Stimulated activated CD4-positive, alpha-beta T cell treated with anti-CD3 and anti-CD28 coated beads, TNF-alpha, amount 100 ng/mL, for 24 hours (primary cell): ENCODE measurements around the gene C19orf73.
"Not testable (repeated sequence)": the region's sequence is repeated elsewhere in the genome, so short reads cannot be mapped to it uniquely, and the experiment has no call there.

Experiments used
- DNase-seq, 3 experiments: peaks; one replicate each; pipeline ENCODE4 v3.0.0-alpha.2; 2020; ENCODE audit warnings: low read depth in 3 of 3

The C19orf73 gene

DNA sequence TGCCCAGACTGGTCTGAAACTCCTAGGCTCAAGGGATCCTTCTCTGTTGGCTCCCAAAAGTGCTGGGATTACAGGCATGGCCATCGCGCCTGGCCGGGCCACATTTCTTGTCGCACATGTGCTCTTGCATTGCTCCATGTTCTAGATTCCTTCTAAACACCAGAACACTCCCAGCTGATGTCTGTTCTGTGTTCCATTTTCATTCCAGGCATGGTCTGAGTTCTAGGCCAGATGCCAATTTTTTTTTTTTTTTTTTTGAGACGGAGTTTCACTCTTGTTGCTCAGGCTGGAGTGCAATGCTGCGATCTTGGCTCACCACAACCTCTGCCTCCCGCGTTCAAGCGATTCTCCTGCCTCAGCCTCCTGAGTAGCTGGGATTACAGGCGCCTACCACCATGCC is 2.9 kb upstream of the C19orf73 start:
- DNase-seq = not testable (repeated sequence)

DNA sequence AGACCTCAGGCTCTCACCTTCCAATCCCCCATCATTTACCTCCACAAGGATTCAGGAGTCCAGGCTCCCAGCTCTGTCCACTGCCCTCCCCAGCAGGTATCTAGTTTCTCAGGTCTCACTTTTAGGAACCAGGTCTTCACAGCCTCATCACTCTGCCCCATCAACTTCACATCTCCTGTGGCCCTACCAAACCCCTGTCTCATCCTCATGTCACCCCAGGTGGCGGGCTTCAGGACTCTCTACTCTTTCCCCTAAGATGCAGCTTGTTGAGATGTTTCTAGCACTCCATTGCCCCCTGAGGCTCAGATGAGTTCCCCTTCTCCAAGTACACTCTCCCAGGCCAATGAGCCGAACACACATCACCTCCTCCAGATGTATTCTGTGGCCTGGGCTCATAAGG is 1.9 kb upstream of the C19orf73 start:
- no peak for DNase-seq

DNA sequence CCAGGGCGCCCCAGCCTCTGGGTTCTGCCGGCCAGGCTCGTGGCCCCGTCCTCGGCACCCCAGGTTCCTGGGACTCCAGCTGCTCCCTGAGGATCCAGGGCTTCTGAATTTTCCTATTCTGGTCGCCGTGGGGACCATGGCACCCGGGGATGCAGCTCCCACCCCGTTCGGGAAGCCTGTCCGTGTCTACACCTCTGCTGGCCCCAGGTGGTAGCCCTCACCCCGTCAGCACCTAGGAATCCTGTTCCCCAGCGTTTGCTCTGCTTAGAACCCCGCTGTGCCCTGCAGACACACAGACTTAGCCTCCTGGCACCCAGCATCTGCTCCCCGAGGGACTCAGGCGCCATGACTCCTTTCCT is 1.4 kb upstream of the C19orf73 start:
- no peak for DNase-seq

DNA sequence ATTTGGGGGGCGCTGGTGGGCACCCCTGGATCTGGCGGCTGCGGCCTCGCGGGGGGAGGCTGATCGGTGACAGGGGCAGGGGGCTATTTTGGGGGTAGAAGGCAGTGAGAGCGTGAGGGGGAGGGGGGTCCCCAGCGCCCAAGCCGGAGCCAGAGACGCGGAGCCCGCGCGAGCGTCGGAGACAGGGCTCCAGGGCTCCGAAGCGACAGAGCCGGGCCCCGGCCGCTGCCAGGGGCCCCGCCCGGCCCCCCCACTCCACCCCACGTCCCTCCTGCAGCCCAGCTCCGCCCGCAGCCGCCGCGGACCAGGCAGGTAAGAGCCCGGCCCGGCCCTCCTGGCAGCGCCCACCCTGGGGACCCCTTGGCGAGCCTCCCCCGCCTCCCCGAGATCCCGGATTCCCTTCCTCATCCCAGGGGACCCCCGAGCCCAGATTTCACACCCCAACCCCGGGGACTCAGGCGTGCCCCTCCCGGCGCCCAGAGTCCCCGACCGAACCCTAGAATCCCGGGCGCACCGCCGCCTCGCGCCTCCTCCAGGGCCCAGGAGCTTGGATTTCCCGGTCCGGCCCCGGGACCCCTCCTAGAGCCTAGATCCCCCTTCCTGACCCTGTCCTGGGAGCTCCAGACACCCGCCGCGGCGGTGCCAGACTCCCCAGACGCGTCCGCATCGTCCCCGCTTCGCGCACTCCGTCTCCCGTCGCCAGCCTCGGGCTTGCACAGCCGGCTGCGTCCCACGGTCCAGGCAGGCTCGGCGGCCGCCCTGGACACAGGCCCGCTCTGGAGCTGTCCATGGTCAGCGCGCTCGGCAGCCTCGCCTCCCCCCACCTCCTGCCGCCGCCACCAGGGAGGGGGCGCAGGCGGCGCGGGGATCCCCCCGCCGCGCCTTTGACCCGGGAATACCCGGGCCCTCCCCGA is 725 bp upstream of the C19orf73 start, which contains the start of gene PPFIA3:
PPFIA3 (plus strand) TSS at position 134 of the 914 bp plus-strand sequence. CDS start 8,330 bp downstream, outside the sequence.
- DNase-seq = no peak

DNA sequence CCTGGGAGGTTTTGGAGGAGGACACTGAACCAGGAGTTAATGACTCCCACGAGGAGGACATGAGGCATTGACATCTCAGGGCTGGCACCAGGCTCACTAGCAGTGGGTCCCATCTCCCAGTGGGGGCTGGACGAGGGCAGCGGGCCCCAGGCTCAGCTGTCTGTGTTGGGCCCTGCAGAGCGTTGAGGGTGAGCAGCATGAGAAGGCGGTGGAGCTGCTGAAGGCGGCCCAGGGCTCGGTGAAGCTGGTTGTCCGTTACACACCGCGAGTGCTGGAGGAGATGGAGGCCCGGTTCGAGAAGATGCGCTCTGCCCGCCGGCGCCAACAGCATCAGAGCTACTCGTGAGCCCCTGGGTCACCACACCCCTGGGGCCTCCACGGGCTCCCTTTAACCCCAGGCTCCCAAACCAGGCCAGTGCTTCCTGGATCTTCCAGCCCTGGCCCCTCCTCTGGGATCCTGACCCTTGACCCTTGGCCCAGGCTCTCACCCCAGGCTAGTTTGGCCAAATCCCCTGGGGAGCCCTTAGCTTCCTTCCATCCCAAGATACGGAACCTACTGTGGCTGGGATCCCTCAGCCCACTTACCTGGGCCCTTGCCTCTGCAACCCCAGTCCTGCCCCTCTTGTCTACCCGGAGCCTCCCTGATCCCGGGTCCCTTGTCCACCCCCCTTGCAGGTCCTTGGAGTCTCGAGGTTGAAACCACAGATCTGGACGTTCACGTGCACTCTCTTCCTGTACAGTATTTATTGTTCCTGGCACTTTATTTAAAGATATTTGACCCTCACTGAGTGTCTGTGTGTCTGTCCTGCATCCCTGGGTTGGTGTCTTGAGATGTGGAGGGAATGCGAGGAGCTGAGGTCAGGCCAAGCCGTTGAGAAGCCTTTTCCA is 1.0 kb downstream of the C19orf73 start:
- DNase-seq = no peak

DNA sequence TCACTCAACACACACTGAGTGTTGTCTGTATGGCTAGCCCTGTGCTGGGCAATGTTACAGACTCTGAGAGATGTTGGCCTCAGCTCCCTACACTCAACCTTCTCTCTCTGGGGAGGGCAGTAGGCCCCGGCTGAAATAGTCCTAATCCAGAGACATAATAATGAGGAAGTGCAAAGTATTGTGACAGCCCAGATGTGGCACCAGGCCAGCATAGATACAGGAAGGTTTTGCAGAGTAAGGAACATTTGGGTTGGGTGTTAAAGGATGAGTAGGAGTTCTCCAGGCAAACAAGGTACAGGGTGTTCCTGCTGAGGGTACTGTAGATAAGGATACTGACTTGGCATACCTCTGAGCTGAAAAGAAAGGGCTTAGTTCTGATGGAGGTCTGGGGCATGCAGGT is 2.4 kb downstream of the C19orf73 start:
- DNase-seq = no peak

DNA sequence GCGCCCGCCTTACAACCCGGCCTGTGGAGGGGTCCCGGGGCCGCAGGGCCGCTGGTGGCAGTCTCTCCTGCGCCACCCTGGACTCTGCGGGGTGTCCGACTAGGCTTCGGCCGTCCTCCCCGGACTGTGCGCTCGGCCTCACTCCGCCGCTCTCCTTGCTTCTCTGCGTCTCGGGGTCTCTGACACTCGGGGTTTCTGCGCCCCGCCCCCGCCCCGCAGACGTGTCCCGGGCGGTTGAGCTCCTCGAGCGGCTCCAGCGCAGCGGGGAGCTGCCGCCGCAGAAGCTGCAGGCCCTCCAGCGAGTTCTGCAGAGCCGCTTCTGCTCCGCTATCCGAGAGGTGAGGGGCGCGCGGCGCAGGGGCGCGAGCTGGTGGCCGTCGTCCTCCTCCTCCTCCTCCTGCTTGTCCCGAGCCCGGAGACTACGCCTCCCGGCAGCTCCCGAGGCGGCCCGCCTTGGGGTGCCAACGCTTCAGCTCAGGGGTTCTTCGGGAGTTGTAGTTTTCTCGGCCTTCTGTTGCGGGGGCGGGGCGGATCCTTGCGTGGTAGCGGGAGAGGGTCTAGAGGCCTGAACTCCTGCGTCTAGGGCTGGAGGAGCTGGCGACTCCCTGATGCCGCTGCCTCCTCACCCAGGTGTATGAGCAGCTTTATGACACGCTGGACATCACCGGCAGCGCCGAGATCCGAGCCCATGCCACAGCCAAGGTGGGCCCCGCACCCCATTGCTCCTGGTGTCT is 4.1 kb downstream of the C19orf73 start:
- peak in 2 of 3 experiments; percentile 27 to 58 for DNase-seq

DNA sequence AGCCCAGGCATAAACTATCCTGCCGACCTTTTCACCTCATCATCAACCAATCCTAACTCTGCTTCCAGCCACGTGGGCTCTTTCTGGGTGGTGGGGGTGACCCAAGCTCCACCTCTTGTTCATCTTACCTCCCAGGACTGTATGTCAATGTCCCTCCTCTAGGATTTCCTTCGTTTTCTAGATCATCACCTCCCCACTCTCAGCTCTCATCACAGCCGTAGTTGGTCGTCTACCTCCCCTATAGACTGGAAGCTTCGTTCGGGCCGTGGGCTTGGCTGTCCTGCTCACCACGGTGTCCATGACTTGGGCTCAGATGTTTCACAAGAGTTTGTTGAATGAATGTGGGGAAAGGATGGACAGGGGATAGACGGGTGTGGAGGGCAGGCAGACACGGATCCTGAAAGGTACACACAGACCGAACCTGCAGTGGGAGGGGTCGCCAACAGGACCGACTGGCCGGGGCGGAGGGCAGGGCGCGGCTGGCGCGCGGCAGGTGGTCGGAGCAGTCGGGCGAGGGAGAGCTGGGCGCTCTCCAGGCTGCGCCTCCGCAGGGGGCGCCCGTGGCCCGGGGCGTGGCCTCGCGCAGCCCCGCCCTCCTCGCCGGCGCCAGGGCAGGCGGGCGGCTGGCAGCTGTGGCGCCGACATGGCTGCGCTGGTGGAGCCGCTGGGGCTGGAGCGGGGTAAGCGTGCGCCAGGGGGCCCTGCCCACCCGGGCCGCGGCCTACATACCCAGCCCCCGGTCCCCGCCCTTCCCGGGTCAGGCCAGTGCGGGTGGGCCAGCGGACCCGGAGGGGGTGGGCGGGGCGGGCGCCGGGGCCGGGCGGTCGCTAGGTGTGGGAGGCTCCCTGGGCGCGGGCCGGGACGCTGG is 4.9 kb downstream of the C19orf73 start, which contains the start of gene LIN7B:
LIN7B (plus strand) TSS at position 609 of the 868 bp plus-strand sequence; CDS start at position 644, 35 bp downstream.
- DNase-seq = peak; percentile 30 to 70 (median 50)

DNA sequence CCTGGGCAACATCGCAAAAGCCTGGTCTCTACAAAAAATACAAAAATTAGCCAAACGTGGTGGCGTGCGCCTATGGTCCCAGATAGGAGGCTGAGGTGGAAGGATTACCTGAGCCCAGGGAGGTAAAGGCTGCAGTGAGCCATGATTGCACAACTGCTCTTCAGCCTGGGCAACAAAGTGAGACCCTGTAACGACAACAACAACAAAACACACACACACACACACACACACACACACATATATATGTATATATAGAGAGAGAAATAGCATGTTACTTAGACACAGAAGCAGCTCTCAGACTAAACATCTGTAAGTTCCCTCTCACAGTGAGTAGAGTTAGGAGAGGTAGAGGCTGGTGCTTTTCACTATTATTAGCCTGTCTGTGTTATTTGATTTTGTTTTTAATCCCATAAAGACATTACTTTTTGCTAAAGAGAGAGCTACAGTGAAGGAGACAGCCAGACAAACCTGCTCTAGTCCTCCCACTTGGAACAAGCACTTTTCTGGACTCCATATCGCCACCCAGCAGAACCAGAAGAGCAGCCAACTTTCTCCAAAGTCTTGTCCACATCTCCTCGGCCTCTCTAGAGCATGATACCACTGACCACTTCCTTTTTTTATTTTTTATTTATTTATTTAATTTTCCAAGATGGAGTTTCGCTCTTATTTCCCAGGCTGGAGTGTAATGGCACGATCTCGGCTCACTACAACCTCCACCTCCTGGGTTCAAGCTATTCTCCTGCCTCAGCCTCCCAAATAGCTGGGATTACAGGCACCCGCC is 7.5 kb downstream of the C19orf73 start:
- no peak for DNase-seq

DNA sequence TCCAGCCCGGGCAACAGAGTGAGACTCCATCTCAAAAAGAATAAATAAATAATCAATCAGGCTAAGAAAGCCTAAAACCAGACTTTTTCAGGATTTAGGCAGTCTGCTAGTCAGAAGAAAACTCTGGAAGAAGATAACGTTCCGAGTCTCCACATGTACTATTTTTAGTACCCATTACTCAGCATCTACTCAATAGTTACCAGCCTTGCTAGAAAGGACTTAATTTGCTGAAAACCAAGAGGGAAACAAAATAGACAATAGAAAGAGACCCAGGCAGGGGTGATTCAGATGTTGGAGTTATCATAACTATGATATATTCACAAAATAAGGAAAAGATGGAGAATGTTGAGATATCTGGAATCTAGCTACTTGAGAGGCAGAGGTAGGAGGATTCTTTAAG is 8.4 kb downstream of the C19orf73 start:
- no peak for DNase-seq

DNA sequence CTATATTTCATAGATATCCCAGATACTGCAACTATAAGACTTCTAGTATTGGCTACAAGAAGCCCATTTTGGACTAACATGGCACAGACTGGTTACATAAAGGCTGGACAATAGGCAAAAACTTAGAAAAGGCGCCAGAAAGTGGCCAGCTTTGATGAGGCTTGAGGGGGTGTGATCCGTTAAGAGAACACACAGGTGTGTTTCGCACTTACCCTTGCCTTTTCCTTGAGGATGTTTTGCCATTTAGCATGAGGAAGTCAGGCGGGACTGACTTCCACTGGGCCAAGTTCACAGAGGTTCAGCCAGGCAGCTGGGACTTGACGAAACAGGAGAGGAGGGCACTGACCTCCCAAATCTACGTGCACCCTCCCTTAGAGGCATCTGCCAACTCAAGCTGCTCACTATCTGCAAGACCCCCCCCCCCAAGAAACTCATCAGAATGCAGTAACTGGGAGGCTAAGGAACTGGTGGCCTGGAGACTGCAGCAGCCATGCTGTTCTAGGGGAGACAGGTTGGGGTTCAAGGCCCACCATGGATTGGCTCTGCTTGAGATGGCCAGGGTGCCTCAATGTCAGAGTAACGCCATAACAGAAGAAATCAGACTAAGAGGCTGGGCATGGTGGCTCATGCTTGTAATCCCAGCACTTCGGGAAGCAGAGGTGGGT is 9.2 kb downstream of the C19orf73 start:
- DNase-seq = no peak

DNA sequence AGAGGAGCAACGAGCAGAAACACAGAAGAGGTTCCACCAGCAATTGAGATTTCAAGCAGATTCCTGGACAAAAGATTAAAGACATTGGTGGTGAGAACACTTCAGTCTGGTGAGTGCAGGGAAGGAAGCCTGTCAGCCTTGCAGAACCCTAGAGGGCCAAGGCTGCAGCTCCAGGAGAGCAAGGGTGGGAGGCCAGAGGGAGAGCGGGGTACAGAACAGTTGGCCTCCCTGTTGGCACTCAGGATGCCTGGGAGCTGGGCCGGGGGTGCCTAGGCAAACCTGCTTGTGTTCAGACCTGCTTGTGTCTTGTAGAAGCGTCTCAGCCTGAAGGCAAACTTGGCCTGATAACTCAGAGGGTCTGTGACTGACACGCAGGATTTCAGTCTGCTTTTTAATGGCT is 9.9 kb downstream of the C19orf73 start:
- no peak for DNase-seq

DNA sequence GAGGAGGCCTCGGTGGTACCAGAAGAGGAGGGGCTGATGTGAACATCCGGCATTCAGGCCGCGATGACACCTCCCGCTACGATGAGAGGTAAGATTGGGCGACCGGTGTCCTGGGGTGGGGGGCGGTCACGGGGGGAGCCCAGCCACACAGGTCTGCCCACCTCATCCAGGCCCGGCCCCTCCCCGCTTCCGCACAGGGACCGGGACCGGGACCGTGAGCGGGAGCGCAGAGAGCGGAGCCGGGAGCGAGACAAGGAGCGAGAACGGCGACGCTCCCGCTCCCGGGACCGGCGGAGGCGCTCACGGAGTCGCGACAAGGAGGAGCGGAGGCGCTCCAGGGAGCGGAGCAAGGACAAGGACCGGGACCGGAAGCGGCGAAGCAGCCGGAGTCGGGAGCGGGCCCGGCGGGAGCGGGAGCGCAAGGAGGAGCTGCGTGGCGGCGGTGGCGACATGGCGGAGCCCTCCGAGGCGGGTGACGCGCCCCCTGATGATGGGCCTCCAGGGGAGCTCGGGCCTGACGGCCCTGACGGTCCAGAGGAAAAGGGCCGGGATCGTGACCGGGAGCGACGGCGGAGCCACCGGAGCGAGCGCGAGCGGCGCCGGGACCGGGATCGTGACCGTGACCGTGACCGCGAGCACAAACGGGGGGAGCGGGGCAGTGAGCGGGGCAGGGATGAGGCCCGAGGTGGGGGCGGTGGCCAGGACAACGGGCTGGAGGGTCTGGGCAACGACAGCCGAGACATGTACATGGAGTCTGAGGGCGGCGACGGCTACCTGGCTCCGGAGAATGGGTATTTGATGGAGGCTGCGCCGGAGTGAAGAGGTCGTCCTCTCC is 11.1 kb downstream of the C19orf73 start:
- DNase-seq = no peak

DNA sequence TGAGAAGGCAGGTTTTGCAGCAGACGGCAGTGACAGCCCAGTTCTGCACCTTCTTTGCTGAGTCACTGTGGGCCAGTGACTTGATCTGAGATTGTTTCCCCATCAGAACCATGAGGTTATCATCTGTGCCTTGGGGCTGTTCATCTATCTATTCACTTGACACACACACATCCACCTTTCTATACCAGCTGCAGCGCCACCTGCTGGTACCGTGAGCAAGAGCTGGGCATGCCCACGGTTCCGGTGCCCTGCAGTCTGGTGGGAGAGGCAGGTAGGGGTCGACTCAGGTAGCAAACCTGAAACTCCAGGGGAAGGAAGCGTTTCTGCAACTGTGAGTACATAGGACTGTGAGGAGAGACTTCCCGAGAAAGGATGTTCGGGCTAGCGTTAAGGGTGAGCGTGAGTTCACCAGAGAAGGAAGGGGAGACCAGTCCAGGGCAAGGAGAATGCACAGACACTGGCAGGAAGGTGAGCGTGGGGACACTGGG is 12.3 kb downstream of the C19orf73 start:
- DNase-seq = peak; percentile 37 to 64 (median 45)

DNA sequence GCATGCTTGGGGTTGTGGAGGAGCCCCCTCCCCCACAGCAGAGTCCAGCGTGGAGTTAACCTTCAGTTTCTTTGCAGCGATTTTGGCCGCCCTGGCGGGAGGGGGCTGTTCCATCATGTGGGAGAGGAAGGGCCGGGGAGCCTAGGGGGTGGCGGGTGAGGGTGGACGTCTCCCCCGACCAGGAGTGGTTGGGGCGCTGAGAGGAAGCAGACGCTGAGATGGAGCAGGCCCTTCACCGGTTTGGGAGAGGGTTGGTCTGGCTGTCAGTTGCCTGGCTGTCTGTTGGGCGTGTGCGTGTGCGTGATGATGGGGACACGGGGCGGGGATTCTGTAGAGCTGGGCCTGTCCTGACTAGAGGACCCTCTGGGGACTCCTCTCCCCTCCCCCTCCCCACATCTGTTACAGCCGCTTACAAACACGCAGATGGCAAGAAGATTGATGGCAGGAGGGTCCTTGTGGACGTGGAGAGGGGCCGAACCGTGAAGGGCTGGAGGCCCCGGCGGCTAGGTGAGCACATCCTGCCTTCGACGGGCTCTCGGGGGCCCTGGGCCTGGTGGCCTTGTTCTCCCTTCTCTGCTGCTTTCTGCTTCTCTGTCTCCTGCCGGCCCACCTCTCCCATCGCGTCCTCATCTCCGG is 14.6 kb downstream of the C19orf73 start:
- no peak for DNase-seq

DNA sequence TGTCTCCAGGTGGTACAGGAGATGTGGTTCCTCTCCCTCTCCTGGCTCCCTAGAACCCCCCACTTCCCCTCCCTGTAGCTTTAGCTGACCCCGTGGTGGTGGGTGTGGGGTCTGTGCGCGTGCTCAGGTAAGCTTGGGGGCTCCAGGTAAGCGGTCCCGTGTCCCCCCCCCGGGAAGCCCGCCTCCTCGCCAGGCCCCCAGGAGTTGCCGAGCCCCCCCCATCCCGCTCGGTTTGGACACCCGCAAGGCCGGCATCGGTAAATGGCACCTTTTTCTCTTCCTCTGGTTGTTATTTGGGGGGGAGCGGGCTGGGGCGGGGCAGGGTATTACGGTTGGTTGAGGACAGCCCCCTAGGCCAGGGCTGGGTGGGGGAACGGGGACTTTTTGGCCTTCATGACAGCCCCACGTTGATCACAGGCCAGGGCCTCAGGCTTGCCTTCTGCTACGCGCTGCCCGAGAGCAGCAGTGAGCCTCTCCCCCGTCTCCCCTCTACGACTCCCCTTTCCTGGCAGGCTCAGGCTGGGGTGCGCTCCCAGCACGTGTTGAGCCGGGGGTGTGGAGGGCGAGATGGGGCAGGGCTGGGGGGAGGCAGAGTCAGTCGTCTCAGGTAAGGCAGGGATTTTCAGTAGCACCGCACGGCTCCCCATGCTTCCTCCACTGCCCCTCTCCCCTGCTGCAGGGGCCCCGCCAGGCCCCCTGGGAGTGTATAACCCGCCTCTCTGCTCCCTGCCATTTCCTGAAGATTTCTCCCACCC is 15.4 kb downstream of the C19orf73 start:
- DNase-seq = no peak

DNA sequence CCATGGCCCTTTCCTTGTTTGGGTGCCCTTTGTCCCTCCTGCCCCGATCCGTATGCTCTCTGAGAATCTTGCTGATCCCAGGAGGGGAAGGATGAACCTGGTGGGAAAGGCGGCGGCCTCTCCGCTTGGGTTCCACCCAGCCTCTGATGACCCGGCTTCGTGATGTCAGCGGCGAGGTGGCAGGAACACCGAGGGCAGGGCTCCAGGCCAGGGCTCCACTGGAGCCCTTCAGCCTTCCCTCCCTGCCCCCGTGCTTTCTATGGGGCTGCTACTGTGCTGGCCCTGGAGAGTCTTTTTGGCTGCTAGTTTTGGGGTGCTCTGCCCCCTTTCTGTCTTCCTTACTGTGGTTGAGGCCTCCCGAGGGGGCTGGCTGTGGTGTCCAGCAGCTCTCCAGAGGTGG is 16.6 kb downstream of the C19orf73 start:
- no peak for DNase-seq
